HEK293 (cell line): ENCODE measurements around the gene RPL15.
"Not testable (repeated sequence)": the region's sequence is repeated elsewhere in the genome, so short reads cannot be mapped to it uniquely, and the experiment has no call there.

Experiments used
- CTCF ChIA-PET: fragments of 350-600 bp; formaldehyde crosslinking; extraction: SDS; loops from one replicate; lab custom pipeline; 2021; ENCODE audit warnings: antibody characterized with exemption; lab: Yijun Ruan, JAX
- POLR2A ChIA-PET: fragments of 300-600 bp; formaldehyde crosslinking; extraction: SDS; loops from one replicate; lab custom pipeline; 2020; ENCODE audit warnings: antibody characterized with exemption, inconsistent platforms; lab: Yijun Ruan, JAX
- H3K27ac ChIP-seq: fragments of 200-500 bp; sonication (Bioruptor generic); 2 replicates; pipeline ENCODE4 v1.5.1; 2014; ENCODE audit warnings: low read depth, low read length, control low read depth, inconsistent platforms; ENCODE audit errors: extremely low read depth
- H3K36me3 ChIP-seq, 2 experiments: fragments of 200-500 bp in 1 of 2; sonication (Bioruptor generic) in 1 of 2; 1 replicate in 1 of 2; 2 replicates in 1 of 2; pipeline ENCODE4 v1.5.1; 2014 to 2017; ENCODE audit warnings: inconsistent platforms in 2 of 2, low read length in 2 of 2; ENCODE audit not compliant: control insufficient read depth in 2 of 2, insufficient read depth in 1 of 2
- H3K4me1 ChIP-seq: fragments of 200-500 bp; sonication (Bioruptor generic); 2 replicates; pipeline ENCODE4 v1.5.1; 2014; ENCODE audit warnings: mild to moderate bottlenecking, low read length, inconsistent platforms; ENCODE audit not compliant: control insufficient read depth, insufficient read depth
- H3K4me3 ChIP-seq: 2 replicates; pipeline ENCODE4 v1.5.1; 2011; ENCODE audit warnings: low read depth, mild to moderate bottlenecking, control low read depth, low read length, moderate library complexity
- H3K9me3 ChIP-seq: fragments of 200-500 bp; sonication (Bioruptor generic); 2 replicates; pipeline ENCODE4 v1.5.1; 2014; ENCODE audit warnings: low read depth, low read length, inconsistent platforms; ENCODE audit not compliant: control insufficient read depth, insufficient read depth
- MZF1 ChIP-seq: fragments of 450-650 bp; formaldehyde crosslinking; IDR thresholded peaks from 2 replicates; pipeline ENCODE4 v1.5.1; 2017; ENCODE audit warnings: missing biosample characterization, missing genetic modification characterization, borderline replicate concordance
- SCRT2 ChIP-seq: fragments of 450-650 bp; formaldehyde crosslinking; IDR thresholded peaks from 2 replicates; pipeline ENCODE4 v1.5.1; 2016; ENCODE audit warnings: missing biosample characterization, missing genetic modification characterization
- ZNF10 ChIP-seq: fragments of 450-650 bp; formaldehyde crosslinking; IDR thresholded peaks from 2 replicates; pipeline ENCODE4 v1.5.1; 2017; ENCODE audit warnings: missing biosample characterization, missing genetic modification characterization
- ZNF174 ChIP-seq: fragments of 450-650 bp; formaldehyde crosslinking; IDR thresholded peaks from 2 replicates; pipeline ENCODE4 v1.5.0; 2017; ENCODE audit warnings: missing biosample characterization, mild to moderate bottlenecking, missing genetic modification characterization
- ZNF184 ChIP-seq: fragments of 450-650 bp; IDR thresholded peaks from 2 replicates; pipeline ENCODE4 v1.5.1; 2018; ENCODE audit warnings: missing biosample characterization, mild to moderate bottlenecking, missing genetic modification characterization
- ZNF433 ChIP-seq: fragments of 450-650 bp; formaldehyde crosslinking; IDR thresholded peaks from 2 replicates; pipeline ENCODE4 v1.5.1; 2016; ENCODE audit warnings: missing biosample characterization, missing genetic modification characterization, low read depth
- ZNF530 ChIP-seq: fragments of 450-650 bp; formaldehyde crosslinking; IDR thresholded peaks from 2 replicates; pipeline ENCODE4 v1.5.1; 2016; ENCODE audit warnings: low read depth, missing biosample characterization, missing genetic modification characterization
- ZNF629 ChIP-seq: fragments of 450-650 bp; formaldehyde crosslinking; IDR thresholded peaks from 2 replicates; pipeline ENCODE4 v1.5.1; 2017; ENCODE audit warnings: missing biosample characterization, missing genetic modification characterization
- ZSCAN23 ChIP-seq: fragments of 450-650 bp; formaldehyde crosslinking; IDR thresholded peaks from 2 replicates; pipeline ENCODE4 v1.5.1; 2016; ENCODE audit warnings: missing biosample characterization, missing genetic modification characterization
- TF ChIP-seq, protein P1 (sequence below): fragments of 450-650 bp; formaldehyde crosslinking; IDR thresholded peaks from 2 replicates; pipeline ENCODE4 v1.5.1; 2016; ENCODE audit warnings: missing biosample characterization, missing genetic modification characterization
- TF ChIP-seq, protein P2 (sequence below): fragments of 450-650 bp; formaldehyde crosslinking; IDR thresholded peaks from 2 replicates; pipeline ENCODE4 v1.5.1; 2016; ENCODE audit warnings: missing biosample characterization, missing genetic modification characterization
- TF ChIP-seq, protein P3 (sequence below): fragments of 450-650 bp; formaldehyde crosslinking; IDR thresholded peaks from 2 replicates; pipeline ENCODE4 v1.5.1; 2016; ENCODE audit warnings: missing biosample characterization, missing genetic modification characterization
- TF ChIP-seq, protein P4 (sequence below): fragments of 450-650 bp; formaldehyde crosslinking; IDR thresholded peaks from 2 replicates; pipeline ENCODE4 v1.5.1; 2016; ENCODE audit warnings: missing biosample characterization, missing genetic modification characterization
- TF ChIP-seq, protein P5 (sequence below): fragments of 450-650 bp; formaldehyde crosslinking; IDR thresholded peaks from 2 replicates; pipeline ENCODE4 v1.5.1; 2016; ENCODE audit warnings: missing biosample characterization, missing genetic modification characterization

Gene RPL15

DNA sequence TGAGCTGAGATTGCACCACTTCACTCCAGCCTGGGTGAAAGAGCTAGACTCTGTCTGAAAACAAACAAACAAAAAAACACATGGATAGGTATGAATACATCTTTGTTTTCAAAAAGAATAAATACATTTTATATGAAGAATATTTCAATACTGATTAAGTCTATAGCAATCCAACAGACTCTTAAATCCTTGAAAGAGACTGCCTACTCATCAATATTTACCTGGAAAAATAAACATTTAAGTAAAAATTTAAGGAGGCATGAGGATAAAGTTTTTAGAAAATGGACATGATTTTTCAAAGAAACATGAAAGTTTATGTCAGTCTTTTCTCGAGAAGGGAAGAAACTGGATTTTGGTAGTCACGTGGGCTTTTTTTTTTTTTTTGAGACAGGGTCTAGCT, 5.5 kb upstream of the RPL15 start:
- H3K27ac ChIP-seq: no peak overlapping the region

DNA sequence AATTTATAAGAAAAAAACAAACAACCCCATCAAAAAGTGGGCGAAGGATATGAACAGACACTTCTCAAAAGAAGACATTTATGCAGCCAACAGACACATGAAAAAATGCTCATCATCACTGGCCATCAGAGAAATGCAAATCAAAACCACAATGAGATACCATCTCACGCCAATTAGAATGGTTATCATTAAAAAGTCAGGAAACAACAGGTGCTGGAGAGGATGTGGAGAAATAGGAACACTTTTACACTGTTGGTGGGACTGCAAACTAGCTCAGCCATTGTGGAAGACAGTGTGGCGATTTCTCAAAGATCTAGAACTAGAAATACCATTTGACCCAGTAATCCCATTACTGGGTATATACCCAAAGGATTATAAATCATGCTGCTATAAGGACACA, 4.6 kb upstream of the RPL15 start:
- TF ChIP-seq SCRT2 (tag by site-specific recombination) (peak; percentile 54; the same call in 1 of the 2 replicates), ZNF184 (tag by site-specific recombination) (peak; percentile 93)
- H3K36me3 ChIP-seq: peaks cover 21 to 34% of the 10 kb centered on the region in 2 experiments; a peak in 2 of 3 replicates
- CTCF ChIA-PET: interaction anchor here (0.7 to 1.1 kb wide), 2 partner anchors 24 to 625 kb away, joined by 3 to 5 read pairs; no protein-coding TSS in a partner anchor
- H3K27ac ChIP-seq, H3K4me3 ChIP-seq, POLR2A ChIA-PET, H3K4me1 ChIP-seq, H3K9me3 ChIP-seq: not testable (repeated sequence)

More for the DNA sequence above, 5.5 kb upstream of the RPL15 start:
- Histone ChIP-seq H3K36me3 (peaks cover 21 to 35% of the 10 kb centered on the region in 2 experiments; a peak in 2 of 3 replicates), H3K9me3 (no peaks in the 10 kb centered on the region), H3K4me3 (no peak overlapping the region), H3K4me1 (peaks cover 7% of the 10 kb centered on the region)
- POLR2A ChIA-PET: no interaction called here
- TF ChIP-seq, protein P1, sequence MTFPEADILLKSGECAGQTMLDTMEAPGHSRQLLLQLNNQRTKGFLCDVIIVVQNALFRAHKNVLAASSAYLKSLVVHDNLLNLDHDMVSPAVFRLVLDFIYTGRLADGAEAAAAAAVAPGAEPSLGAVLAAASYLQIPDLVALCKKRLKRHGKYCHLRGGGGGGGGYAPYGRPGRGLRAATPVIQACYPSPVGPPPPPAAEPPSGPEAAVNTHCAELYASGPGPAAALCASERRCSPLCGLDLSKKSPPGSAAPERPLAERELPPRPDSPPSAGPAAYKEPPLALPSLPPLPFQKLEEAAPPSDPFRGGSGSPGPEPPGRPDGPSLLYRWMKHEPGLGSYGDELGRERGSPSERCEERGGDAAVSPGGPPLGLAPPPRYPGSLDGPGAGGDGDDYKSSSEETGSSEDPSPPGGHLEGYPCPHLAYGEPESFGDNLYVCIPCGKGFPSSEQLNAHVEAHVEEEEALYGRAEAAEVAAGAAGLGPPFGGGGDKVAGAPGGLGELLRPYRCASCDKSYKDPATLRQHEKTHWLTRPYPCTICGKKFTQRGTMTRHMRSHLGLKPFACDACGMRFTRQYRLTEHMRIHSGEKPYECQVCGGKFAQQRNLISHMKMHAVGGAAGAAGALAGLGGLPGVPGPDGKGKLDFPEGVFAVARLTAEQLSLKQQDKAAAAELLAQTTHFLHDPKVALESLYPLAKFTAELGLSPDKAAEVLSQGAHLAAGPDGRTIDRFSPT: no peak
- TF ChIP-seq ZNF433 (tag by site-specific recombination) (no peak), ZNF174 (no peak)
- TF ChIP-seq, protein P2, sequence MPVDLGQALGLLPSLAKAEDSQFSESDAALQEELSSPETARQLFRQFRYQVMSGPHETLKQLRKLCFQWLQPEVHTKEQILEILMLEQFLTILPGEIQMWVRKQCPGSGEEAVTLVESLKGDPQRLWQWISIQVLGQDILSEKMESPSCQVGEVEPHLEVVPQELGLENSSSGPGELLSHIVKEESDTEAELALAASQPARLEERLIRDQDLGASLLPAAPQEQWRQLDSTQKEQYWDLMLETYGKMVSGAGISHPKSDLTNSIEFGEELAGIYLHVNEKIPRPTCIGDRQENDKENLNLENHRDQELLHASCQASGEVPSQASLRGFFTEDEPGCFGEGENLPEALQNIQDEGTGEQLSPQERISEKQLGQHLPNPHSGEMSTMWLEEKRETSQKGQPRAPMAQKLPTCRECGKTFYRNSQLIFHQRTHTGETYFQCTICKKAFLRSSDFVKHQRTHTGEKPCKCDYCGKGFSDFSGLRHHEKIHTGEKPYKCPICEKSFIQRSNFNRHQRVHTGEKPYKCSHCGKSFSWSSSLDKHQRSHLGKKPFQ (tag by site-specific recombination): no peak
- CTCF ChIA-PET: interaction anchor here (1.1 kb wide), 1 partner anchor 23 kb away, joined by 5 read pairs; no protein-coding TSS in a partner anchor

DNA sequence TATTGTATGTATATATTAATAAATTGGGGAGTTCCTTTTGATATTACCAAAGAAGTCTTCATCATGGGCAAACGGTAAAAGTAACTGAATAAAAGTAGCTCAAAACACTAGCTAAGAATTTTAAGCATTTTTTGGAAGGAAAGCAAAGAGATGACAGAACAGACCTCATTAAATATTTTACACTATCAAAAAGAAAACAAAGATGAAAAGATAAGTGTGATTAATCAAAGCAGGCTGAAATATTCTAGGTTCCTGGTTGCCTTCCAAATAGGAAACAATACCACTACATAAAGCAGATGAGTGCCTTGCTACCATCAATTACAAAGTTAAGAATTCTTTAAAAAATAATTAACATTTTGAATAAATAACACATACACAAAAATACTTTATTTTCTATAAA, 3.8 kb upstream of the RPL15 start:
- peaks cover 7% of the 10 kb centered on the region for H3K4me1 ChIP-seq
- TF ChIP-seq ZNF530 (tag by site-specific recombination) (no peak), ZSCAN23 (tag by site-specific recombination) (no peak)
- TF ChIP-seq, all 188 proteins: peak for 0
- ChIA-PET CTCF (no interaction called here), POLR2A (no interaction called here)
- Histone ChIP-seq H3K4me3 (no peak overlapping the region), H3K9me3 (no peaks in the 10 kb centered on the region), H3K27ac (no peak overlapping the region), H3K36me3 (peaks cover 21 to 36% of the 10 kb centered on the region in 2 experiments; a peak in 2 of 3 replicates)

DNA sequence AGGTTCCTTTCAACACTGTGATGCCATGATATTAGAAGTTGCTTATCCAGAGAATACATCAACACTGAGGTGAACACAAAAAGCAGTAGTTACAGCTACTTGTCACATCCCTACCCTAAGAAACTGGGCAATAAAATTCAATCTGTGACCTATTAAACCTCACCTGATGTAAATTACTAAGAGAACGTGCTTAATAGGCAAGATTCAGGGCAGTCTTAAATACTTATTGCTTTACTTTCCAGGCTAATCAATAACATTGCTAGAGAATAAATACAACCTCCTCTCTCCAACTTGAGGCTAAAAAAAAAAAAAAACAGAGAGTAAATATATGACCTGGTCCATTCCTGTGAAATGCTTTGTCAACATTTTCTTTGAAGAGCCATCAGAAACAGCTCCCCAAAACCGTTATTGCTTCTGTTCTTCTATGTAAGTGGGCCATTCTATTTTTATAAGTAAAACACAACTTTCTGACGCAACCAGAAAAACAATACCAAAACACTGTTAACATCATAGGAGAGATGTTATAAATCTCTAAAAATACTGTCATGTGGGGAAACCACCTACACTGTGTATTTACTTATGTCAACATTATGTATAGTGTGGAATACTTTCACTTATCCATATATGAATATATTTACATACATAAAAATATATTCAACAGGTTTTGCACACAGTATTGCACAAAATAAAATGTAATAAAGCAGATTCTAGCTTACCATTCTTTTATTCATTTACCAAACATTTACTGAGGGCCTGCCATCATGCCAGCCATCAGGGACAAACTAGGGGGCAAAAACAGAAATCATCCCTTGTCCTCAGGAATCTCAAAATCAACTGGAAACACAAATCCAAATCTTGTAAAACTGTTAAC, 2.8 kb upstream of the RPL15 start:
- H3K4me1 ChIP-seq: peaks cover 7% of the 10 kb centered on the region
- H3K4me3 ChIP-seq: no peak overlapping the region
- ChIA-PET CTCF (no interaction called here), POLR2A (no interaction called here)
- no peak overlapping the region for H3K27ac ChIP-seq
- no peaks in the 10 kb centered on the region for H3K9me3 ChIP-seq
- H3K36me3 ChIP-seq: peaks cover 19 to 38% of the 10 kb centered on the region in 2 experiments; a peak in 2 of 3 replicates
- peak; percentile 57 for TF ChIP-seq ZNF629 (tag by site-specific recombination)
- TF ChIP-seq MZF1 (tag by site-specific recombination): no peak
- TF ChIP-seq, protein P3, sequence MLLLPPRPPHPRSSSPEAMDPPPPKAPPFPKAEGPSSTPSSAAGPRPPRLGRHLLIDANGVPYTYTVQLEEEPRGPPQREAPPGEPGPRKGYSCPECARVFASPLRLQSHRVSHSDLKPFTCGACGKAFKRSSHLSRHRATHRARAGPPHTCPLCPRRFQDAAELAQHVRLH: no peak
- TF ChIP-seq, protein P4, sequence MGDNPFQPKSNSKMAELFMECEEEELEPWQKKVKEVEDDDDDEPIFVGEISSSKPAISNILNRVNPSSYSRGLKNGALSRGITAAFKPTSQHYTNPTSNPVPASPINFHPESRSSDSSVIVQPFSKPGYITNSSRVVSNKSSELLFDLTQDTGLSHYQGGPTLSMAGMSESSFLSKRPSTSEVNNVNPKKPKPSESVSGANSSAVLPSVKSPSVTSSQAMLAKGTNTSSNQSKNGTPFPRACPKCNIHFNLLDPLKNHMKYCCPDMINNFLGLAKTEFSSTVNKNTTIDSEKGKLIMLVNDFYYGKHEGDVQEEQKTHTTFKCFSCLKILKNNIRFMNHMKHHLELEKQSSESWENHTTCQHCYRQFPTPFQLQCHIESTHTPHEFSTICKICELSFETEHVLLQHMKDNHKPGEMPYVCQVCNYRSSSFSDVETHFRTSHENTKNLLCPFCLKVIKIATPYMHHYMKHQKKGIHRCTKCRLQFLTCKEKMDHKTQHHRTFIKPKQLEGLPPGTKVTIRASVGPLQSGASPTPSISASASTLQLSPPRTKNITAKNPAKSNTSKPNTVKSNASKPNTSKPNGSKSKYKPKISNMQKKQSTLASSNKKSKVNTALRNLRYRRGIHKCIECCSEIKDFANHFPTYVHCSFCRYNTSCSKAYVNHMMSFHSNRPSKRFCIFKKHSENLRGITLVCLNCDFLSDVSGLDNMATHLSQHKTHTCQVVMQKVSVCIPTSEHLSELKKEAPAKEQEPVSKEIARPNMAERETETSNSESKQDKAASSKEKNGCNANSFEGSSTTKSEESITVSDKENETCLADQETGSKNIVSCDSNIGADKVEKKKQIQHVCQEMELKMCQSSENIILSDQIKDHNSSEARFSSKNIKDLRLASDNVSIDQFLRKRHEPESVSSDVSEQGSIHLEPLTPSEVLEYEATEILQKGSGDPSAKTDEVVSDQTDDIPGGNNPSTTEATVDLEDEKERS (tag by site-specific recombination): no peak
- TF ChIP-seq, protein P5, sequence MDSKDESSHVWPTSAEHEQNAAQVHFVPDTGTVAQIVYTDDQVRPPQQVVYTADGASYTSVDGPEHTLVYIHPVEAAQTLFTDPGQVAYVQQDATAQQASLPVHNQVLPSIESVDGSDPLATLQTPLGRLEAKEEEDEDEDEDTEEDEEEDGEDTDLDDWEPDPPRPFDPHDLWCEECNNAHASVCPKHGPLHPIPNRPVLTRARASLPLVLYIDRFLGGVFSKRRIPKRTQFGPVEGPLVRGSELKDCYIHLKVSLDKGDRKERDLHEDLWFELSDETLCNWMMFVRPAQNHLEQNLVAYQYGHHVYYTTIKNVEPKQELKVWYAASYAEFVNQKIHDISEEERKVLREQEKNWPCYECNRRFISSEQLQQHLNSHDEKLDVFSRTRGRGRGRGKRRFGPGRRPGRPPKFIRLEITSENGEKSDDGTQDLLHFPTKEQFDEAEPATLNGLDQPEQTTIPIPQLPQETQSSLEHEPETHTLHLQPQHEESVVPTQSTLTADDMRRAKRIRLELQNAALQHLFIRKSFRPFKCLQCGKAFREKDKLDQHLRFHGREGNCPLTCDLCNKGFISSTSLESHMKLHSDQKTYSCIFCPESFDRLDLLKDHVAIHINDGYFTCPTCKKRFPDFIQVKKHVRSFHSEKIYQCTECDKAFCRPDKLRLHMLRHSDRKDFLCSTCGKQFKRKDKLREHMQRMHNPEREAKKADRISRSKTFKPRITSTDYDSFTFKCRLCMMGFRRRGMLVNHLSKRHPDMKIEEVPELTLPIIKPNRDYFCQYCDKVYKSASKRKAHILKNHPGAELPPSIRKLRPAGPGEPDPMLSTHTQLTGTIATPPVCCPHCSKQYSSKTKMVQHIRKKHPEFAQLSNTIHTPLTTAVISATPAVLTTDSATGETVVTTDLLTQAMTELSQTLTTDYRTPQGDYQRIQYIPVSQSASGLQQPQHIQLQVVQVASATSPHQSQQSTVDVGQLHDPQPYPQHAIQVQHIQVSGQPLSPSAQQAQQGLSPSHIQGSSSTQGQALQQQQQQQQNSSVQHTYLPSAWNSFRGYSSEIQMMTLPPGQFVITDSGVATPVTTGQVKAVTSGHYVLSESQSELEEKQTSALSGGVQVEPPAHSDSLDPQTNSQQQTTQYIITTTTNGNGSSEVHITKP (tag by site-specific recombination): peak; percentile 40
- 0 out of 2 replicates have a peak, but pooled peaks have one; percentile 16 for TF ChIP-seq ZNF10 (tag by site-specific recombination)
